Measurements from ENCODE around the gene APOB.

DNA sequence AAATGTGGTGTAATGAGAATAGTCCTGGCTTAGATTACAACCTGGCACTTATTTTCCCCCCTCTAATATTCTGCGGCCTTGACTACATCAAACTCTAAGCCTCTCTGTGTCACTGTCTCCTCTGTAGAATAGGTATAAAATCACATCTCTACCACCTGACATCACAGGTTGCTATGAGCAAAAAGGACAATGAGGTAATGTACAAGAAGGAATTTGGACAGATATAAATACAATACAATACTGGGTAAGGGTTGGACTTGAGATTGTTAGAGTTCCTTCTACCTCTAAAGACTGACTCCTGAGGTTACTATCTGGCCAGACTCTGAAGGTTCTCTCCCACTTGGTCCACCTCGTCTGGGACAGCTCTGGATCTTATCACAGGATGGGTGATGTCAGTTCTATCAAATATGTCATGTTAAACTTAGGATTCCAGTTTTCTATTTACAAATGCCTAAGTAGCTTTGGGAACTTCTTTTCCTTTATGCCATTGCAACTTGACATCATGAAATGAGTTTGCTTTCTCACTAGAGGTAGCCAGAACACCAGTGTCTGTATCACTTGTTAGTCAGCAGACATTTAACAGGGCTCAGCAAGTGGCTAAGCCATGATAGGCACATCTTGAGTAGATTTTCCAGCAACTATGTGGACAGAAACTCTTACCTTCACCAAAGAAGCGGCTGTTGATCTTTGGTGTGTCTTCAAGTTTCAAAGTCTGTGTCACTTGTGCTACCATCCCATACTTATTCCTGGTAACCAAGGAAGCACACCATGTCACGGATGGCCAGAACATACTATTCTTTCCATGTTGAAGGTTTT is 9.5 kb downstream of the APOB start:
- TF ChIP-seq, protein P1, sequence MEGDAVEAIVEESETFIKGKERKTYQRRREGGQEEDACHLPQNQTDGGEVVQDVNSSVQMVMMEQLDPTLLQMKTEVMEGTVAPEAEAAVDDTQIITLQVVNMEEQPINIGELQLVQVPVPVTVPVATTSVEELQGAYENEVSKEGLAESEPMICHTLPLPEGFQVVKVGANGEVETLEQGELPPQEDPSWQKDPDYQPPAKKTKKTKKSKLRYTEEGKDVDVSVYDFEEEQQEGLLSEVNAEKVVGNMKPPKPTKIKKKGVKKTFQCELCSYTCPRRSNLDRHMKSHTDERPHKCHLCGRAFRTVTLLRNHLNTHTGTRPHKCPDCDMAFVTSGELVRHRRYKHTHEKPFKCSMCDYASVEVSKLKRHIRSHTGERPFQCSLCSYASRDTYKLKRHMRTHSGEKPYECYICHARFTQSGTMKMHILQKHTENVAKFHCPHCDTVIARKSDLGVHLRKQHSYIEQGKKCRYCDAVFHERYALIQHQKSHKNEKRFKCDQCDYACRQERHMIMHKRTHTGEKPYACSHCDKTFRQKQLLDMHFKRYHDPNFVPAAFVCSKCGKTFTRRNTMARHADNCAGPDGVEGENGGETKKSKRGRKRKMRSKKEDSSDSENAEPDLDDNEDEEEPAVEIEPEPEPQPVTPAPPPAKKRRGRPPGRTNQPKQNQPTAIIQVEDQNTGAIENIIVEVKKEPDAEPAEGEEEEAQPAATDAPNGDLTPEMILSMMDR (IDR thresholded peaks at IDR 0.05): no peak
- no peak for TF ChIP-seq POLR2A (IDR thresholded peaks at IDR 0.05)

All from Peyer's patch (tissue), 4 donors.